ENCODE results near the gene TBC1D7.

Gene TBC1D7

GRCh38 chr6:13365320-13365719 is 37.0 kb upstream of the TBC1D7 start:
- no peak overlapping the region for H3K27ac ChIP-seq
- TF ChIP-seq CTCF (IDR thresholded peaks at IDR 0.05), result no peak
- TF ChIP-seq ZFX (IDR thresholded peaks at IDR 0.05; ENCODE audit: borderline replicate concordance), result no peak

- TF ChIP-seq CTCF (IDR thresholded peaks at IDR 0.05), result no peak
- no peak for TF ChIP-seq ZFX (IDR thresholded peaks at IDR 0.05; ENCODE audit: borderline replicate concordance)
- no peak overlapping the region for H3K27ac ChIP-seq
Measured at GRCh38 chr6:13364842-13365241, 36.5 kb upstream of the TBC1D7 start.

- no peak overlapping the region for H3K27ac ChIP-seq
- TF ChIP-seq ZFX (IDR thresholded peaks at IDR 0.05; ENCODE audit: borderline replicate concordance) (no peak), CTCF (IDR thresholded peaks at IDR 0.05) (no peak)
Measured at GRCh38 chr6:13362412-13362811, 34.1 kb upstream of the TBC1D7 start.

GRCh38 chr6:13360671-13361540 is 32.6 kb upstream of the TBC1D7 start:
- TF ChIP-seq ZFX (IDR thresholded peaks at IDR 0.05; ENCODE audit: borderline replicate concordance) (no peak), CTCF (IDR thresholded peaks at IDR 0.05) (no peak)
- no peak overlapping the region for H3K27ac ChIP-seq

- H3K27ac ChIP-seq, result no peak overlapping the region
- TF ChIP-seq CTCF (IDR thresholded peaks at IDR 0.05), result no peak
- TF ChIP-seq ZFX (IDR thresholded peaks at IDR 0.05; ENCODE audit: borderline replicate concordance), result no peak
Measured at GRCh38 chr6:13359287-13359686, 30.9 kb upstream of the TBC1D7 start.

- H3K27ac ChIP-seq, result no peak overlapping the region
- TF ChIP-seq ZFX (IDR thresholded peaks at IDR 0.05; ENCODE audit: borderline replicate concordance) (no peak), CTCF (IDR thresholded peaks at IDR 0.05) (no peak)
Measured at GRCh38 chr6:13358511-13358910, 30.2 kb upstream of the TBC1D7 start.

GRCh38 chr6:13357551-13358075 is 29.3 kb upstream of the TBC1D7 start:
- no peak overlapping the region for H3K27ac ChIP-seq
- TF ChIP-seq ZFX (IDR thresholded peaks at IDR 0.05; ENCODE audit: borderline replicate concordance) (no peak), CTCF (IDR thresholded peaks at IDR 0.05) (no peak)
